PFSK-1 (cell line): ENCODE data around the gene DNAJB1.

Source experiments
- POLR2AphosphoS5 ChIP-seq: IDR thresholded peaks from 2 replicates; pipeline ENCODE4 v1.6.1; 2012; ENCODE audit warnings: low read depth, mild to moderate bottlenecking, control low read depth, low read length, moderate library complexity
- TAF1 ChIP-seq: IDR thresholded peaks from 2 replicates; pipeline ENCODE4 v1.6.1; 2012; ENCODE audit warnings: low read length, control low read depth, borderline replicate concordance; ENCODE audit not compliant: insufficient read depth
- TF ChIP-seq, protein P1 (sequence below), 2 experiments: IDR thresholded peaks; 2 replicates each; pipeline versions ENCODE4 v1.6.1 to v1.8.0; 2011 to 2012; ENCODE audit warnings: low read depth in 2 of 2, low read length in 2 of 2, control low read depth in 1 of 2, inconsistent platforms in 1 of 2, mild to moderate bottlenecking in 1 of 2, moderate library complexity in 1 of 2; ENCODE audit not compliant: insufficient read depth in 1 of 2

DNA sequence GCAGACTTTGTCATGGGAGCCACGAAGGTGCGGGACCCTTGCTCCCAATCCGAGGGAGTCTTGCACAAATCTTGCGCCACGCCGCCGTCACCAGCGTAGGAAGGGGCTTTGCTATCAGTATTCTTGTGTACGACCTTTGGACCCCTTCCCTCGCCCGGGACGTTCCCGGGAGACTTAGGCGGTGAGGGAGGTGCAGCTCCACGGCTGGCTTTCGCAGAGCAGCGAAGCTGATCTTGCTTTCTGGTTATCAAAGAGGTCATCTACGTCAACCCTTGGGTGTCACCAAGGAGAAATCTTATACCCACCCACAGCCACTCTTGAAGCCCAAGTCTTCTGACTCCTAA lies 11.8 kb upstream of the DNAJB1 start:
- TF ChIP-seq, protein P1, sequence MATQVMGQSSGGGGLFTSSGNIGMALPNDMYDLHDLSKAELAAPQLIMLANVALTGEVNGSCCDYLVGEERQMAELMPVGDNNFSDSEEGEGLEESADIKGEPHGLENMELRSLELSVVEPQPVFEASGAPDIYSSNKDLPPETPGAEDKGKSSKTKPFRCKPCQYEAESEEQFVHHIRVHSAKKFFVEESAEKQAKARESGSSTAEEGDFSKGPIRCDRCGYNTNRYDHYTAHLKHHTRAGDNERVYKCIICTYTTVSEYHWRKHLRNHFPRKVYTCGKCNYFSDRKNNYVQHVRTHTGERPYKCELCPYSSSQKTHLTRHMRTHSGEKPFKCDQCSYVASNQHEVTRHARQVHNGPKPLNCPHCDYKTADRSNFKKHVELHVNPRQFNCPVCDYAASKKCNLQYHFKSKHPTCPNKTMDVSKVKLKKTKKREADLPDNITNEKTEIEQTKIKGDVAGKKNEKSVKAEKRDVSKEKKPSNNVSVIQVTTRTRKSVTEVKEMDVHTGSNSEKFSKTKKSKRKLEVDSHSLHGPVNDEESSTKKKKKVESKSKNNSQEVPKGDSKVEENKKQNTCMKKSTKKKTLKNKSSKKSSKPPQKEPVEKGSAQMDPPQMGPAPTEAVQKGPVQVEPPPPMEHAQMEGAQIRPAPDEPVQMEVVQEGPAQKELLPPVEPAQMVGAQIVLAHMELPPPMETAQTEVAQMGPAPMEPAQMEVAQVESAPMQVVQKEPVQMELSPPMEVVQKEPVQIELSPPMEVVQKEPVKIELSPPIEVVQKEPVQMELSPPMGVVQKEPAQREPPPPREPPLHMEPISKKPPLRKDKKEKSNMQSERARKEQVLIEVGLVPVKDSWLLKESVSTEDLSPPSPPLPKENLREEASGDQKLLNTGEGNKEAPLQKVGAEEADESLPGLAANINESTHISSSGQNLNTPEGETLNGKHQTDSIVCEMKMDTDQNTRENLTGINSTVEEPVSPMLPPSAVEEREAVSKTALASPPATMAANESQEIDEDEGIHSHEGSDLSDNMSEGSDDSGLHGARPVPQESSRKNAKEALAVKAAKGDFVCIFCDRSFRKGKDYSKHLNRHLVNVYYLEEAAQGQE (IDR thresholded peaks at IDR 0.05; ENCODE audit: insufficient read depth in 1 of 2, low read depth in 2 of 2, low read length in 2 of 2) = no peak
- TF ChIP-seq TAF1 = no peak
- TF ChIP-seq POLR2AphosphoS5 = no peak
